H1 (cell line): ENCODE results near the gene ACTR5. TPM values are rescaled to one million over a fixed set of nuclear protein-coding genes. Genes with fewer than 3 reads are reported as not detected.

Experiments used
- USF2 ChIP-seq: IDR thresholded peaks from 2 replicates; pipeline ENCODE4 v1.6.1; 2011; ENCODE audit warnings: low read length, improper control_type of control experiment
- polyA plus RNA-seq, 7 experiments: library from polyadenylated mRNA; depleted of rRNA in 3 of 7; stranded (reverse) in 5 of 7; unstranded in 2 of 7; fragments of >200 nt in 5 of 7; fragments of 200-250 nt in 2 of 7; gene quantifications; 1 replicate in 5 of 7; 2 replicates in 1 of 7; 4 replicates in 1 of 7; pipeline versions ENCODE4 v1.2.1 to v1.2.3, GENCODE V29; 2011 to 2013; ENCODE audit warnings: missing spikeins in 2 of 7, mixed read lengths in 2 of 7
- total RNA-seq: library from RNA; stranded (reverse); fragmentation: NEBNext Ultra II Directional; extraction: Animal tissue kit (Norgen Biotek cat#: 25700); gene quantifications from 2 replicates; pipeline ENCODE4 v1.2.1, GENCODE V29; 2021

The ACTR5 gene
- total and polyA plus RNA-seq, 2 of the 8 experiments (the other 6 are each of a cell fraction or from before 2014, with no cell fraction given): 10.4 to 14.4 TPM

- no peak for TF ChIP-seq USF2
Observed at GRCh38 chr20:38757145-38757775, 9.0 kb downstream of the ACTR5 start (continued).
